ENCODE data around the gene COA1.

COA1 gene

GRCh38 chr7:43645699-43646226, 83.6 kb downstream of the COA1 start:
- TF ChIP-seq GATA2 (IDR thresholded peaks at IDR 0.05; ENCODE audit: low read depth, low read length) (no peak), GATA3 (IDR thresholded peaks at IDR 0.05; ENCODE audit: low read depth, low read length) (no peak)

GRCh38 chr7:43643846-43644245, 85.5 kb downstream of the COA1 start:
- TF ChIP-seq GATA3 (IDR thresholded peaks at IDR 0.05; ENCODE audit: low read depth, low read length): no peak
- TF ChIP-seq GATA2 (IDR thresholded peaks at IDR 0.05; ENCODE audit: low read depth, low read length): no peak

- no peak for TF ChIP-seq GATA3 (IDR thresholded peaks at IDR 0.05; ENCODE audit: low read depth, low read length)
- TF ChIP-seq GATA2 (IDR thresholded peaks at IDR 0.05; ENCODE audit: low read depth, low read length): no peak
Measured at GRCh38 chr7:43642897-43643630, 86.3 kb downstream of the COA1 start.

DNA sequence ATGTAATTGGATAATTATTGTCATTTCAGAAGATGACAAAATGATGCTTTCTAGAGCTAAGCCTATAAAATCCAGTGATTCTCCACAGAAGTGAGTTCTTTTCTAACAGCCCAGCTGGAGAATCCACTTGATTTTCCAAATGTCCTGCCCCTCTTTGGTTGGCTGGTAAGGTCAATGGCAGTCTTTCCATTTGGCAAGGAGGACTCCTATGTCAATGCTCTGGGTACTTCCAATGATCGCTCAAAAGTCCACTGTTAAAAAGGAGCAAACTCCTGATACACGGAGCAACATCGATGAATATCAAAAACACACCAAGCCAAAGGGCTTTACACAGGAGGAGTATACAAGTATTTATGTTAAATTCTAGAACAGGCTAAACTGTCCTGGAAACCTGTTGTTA, 88.6 kb downstream of the COA1 start:
- no peak for TF ChIP-seq GATA2 (IDR thresholded peaks at IDR 0.05; ENCODE audit: low read depth, low read length)
- no peak for TF ChIP-seq GATA3 (IDR thresholded peaks at IDR 0.05; ENCODE audit: low read depth, low read length)

GRCh38 chr7:43639858-43640491, 89.3 kb downstream of the COA1 start:
- no peak for TF ChIP-seq GATA3 (IDR thresholded peaks at IDR 0.05; ENCODE audit: low read depth, low read length)
- no peak for TF ChIP-seq GATA2 (IDR thresholded peaks at IDR 0.05; ENCODE audit: low read depth, low read length)

- TF ChIP-seq GATA2 (IDR thresholded peaks at IDR 0.05; ENCODE audit: low read depth, low read length) (no peak), GATA3 (IDR thresholded peaks at IDR 0.05; ENCODE audit: low read depth, low read length) (no peak)
Measured at GRCh38 chr7:43637114-43637806, 92.1 kb downstream of the COA1 start.

- no peak for TF ChIP-seq GATA3 (IDR thresholded peaks at IDR 0.05; ENCODE audit: low read depth, low read length)
- TF ChIP-seq GATA2 (IDR thresholded peaks at IDR 0.05; ENCODE audit: low read depth, low read length): no peak
Measured at GRCh38 chr7:43636093-43636492, 93.2 kb downstream of the COA1 start.

DNA sequence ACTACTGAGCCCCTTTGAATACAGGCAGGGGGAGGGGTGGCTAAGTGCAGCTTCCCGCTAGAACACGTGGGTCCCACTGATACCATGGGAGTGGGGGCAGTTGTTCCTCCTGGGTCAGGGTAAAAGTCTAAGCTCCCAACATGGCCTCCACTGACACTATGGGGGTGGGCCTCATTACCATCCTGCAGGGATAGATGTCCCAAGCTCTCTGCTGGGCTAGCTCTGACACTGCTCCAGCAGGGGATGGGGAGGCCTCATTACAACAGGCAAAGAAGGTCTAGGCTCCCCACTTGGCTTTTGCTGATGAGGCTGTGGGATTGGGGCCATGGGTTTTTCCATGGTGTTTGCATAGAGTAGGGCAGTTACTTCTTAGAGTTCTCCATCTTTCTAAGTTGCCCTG, 94.9 kb downstream of the COA1 start:
- TF ChIP-seq GATA3 (IDR thresholded peaks at IDR 0.05; ENCODE audit: low read depth, low read length) (no peak), GATA2 (IDR thresholded peaks at IDR 0.05; ENCODE audit: low read depth, low read length) (no peak)

- TF ChIP-seq GATA2 (IDR thresholded peaks at IDR 0.05; ENCODE audit: low read depth, low read length): no peak
- TF ChIP-seq GATA3 (IDR thresholded peaks at IDR 0.05; ENCODE audit: low read depth, low read length): no peak
Measured at GRCh38 chr7:43632746-43633145, 96.6 kb downstream of the COA1 start.

GRCh38 chr7:43631559-43631958, 97.8 kb downstream of the COA1 start:
- TF ChIP-seq GATA2 (IDR thresholded peaks at IDR 0.05; ENCODE audit: low read depth, low read length) (no peak), GATA3 (IDR thresholded peaks at IDR 0.05; ENCODE audit: low read depth, low read length) (no peak)

- TF ChIP-seq GATA3 (IDR thresholded peaks at IDR 0.05; ENCODE audit: low read depth, low read length) (no peak), GATA2 (IDR thresholded peaks at IDR 0.05; ENCODE audit: low read depth, low read length) (no peak)
Measured at GRCh38 chr7:43630482-43630881, 98.8 kb downstream of the COA1 start.

GRCh38 chr7:43629857-43630256, 99.5 kb downstream of the COA1 start:
- TF ChIP-seq GATA3 (IDR thresholded peaks at IDR 0.05; ENCODE audit: low read depth, low read length): no peak

DNA sequence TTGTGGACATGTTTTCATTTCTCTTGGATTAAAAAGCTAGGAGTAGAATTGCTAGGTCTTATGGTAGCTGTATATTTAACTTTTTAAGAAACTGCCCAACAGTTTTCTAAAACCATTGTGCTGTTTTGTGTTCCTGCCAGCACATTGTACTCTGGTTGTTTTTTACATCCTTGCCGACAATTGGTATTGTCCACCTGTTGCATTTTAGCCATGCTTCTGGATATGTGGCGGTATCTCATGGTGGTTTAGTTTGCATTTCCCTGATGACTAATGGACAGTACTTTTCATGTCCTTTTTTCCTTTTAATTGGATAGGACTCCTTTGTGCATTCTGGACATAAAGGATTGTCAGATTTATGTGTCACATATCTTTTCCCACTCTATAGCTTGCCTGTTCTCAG, 100.9 kb downstream of the COA1 start:
- TF ChIP-seq GATA2 (IDR thresholded peaks at IDR 0.05; ENCODE audit: low read depth, low read length): no peak
- TF ChIP-seq GATA3 (IDR thresholded peaks at IDR 0.05; ENCODE audit: low read depth, low read length): no peak

GRCh38 chr7:43626695-43627094, 102.6 kb downstream of the COA1 start:
- TF ChIP-seq GATA2 (IDR thresholded peaks at IDR 0.05; ENCODE audit: low read depth, low read length) (no peak), GATA3 (IDR thresholded peaks at IDR 0.05; ENCODE audit: low read depth, low read length) (no peak)

- TF ChIP-seq GATA2 (IDR thresholded peaks at IDR 0.05; ENCODE audit: low read depth, low read length) (no peak), GATA3 (IDR thresholded peaks at IDR 0.05; ENCODE audit: low read depth, low read length) (no peak)
Measured at GRCh38 chr7:43625980-43626379, 103.3 kb downstream of the COA1 start.
